ENCODE measurements around the gene PRG2. TPM values are rescaled to one million over a fixed set of nuclear protein-coding genes. Genes with fewer than 3 reads are reported as not detected.

The PRG2 gene
- total and polyA plus RNA-seq, 9 of the 15 experiments (the other 6 are each of a cell fraction or from before 2014, with no cell fraction given), result 1.8 to 78.0 (median 26.6) TPM

GRCh38 chr11:57424792-57425564, 34.5 kb upstream of the PRG2 start (continued):
- TF ChIP-seq PTTG1 (tag; IDR thresholded peaks at IDR 0.05; ENCODE audit: low read depth) (no peak), MXI1 (IDR thresholded peaks at IDR 0.05; ENCODE audit: low read depth, low read length) (peak; percentile 93), SNIP1 (IDR thresholded peaks at IDR 0.05; ENCODE audit: low read depth) (no peak), CBX3 (IDR thresholded peaks at IDR 0.05; ENCODE audit: borderline replicate concordance in 1 of 2, low read length in 2 of 2) (peak in 1 of 2 experiments; percentile 93; a peak in 2 of 3 replicates), ZNF609 (CRISPR knock-in tag; IDR thresholded peaks at IDR 0.05; ENCODE audit: borderline replicate concordance) (peak; percentile 92), MXD1 (CRISPR knock-in tag; IDR thresholded peaks at IDR 0.05; ENCODE audit: borderline replicate concordance, poor library complexity, severe bottlenecking) (peak; percentile 27), AFF4 (CRISPR knock-in tag; IDR thresholded peaks at IDR 0.05) (peak; percentile 84; the same call in 1 of the 2 replicates), BMI1 (IDR thresholded peaks at IDR 0.05; ENCODE audit: low read length) (no peak), ZZZ3 (IDR thresholded peaks at IDR 0.05) (no peak), ZNF778 (CRISPR knock-in tag; IDR thresholded peaks at IDR 0.05) (no peak), SP1 (CRISPR knock-in tag; IDR thresholded peaks at IDR 0.05) (peak; percentile 86), C11orf30 (IDR thresholded peaks at IDR 0.05; ENCODE audit: low read depth) (no peak), MEF2D (tag; conservative IDR thresholded peaks at IDR 0.05; ENCODE audit: low read depth) (0 out of 2 replicates have a peak, but pooled peaks have one; percentile 39), ELF4 (CRISPR knock-in tag; IDR thresholded peaks at IDR 0.05) (no peak), HES1 (IDR thresholded peaks at IDR 0.05; ENCODE audit: low read depth) (peak; percentile 84), ZSCAN32 (CRISPR knock-in tag; IDR thresholded peaks at IDR 0.05) (no peak), ZNF184 (CRISPR knock-in tag; IDR thresholded peaks at IDR 0.05) (no peak), CBX2 (IDR thresholded peaks at IDR 0.05; ENCODE audit: insufficient read depth, low read length, poor library complexity, severe bottlenecking) (no peak)

Data from K562 (cell line).